ENCODE data around the gene NEB.

DNA sequence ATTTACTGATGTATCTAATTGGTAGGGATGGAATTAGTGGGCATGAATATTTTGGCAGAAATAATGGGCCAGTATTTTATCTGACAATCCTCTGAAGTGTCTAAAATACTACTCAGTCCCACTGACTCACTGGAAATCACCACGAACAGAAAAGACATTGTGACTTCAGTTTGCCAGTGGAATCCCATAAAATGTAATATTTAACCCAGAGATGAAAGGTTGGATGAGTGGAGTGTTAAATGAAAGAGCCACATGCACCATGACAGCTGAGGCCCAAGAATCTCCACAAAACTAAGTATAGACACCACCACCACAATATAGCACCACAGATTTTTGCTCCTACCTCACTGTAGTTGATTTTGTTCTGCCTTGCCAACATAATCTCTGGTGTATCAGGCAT, 103.9 kb downstream of the NEB start:
- TF ChIP-seq, protein P1, sequence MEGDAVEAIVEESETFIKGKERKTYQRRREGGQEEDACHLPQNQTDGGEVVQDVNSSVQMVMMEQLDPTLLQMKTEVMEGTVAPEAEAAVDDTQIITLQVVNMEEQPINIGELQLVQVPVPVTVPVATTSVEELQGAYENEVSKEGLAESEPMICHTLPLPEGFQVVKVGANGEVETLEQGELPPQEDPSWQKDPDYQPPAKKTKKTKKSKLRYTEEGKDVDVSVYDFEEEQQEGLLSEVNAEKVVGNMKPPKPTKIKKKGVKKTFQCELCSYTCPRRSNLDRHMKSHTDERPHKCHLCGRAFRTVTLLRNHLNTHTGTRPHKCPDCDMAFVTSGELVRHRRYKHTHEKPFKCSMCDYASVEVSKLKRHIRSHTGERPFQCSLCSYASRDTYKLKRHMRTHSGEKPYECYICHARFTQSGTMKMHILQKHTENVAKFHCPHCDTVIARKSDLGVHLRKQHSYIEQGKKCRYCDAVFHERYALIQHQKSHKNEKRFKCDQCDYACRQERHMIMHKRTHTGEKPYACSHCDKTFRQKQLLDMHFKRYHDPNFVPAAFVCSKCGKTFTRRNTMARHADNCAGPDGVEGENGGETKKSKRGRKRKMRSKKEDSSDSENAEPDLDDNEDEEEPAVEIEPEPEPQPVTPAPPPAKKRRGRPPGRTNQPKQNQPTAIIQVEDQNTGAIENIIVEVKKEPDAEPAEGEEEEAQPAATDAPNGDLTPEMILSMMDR (IDR thresholded peaks at IDR 0.05; ENCODE audit: low read depth, low read length, poor library complexity, severe bottlenecking): no peak
- no peak for TF ChIP-seq EZH2phosphoT487 (IDR thresholded peaks at IDR 0.05; ENCODE audit: borderline replicate concordance, low read length)
